AG04450 (cell line): ENCODE data around the gene SORL1-AS1.

Experiments
- CTCF ChIA-PET: fragments of 300-600, 350-600 bp; formaldehyde crosslinking; extraction: SDS; loops from one replicate; lab custom pipeline; 2022; ENCODE audit warnings: antibody characterized with exemption, inconsistent platforms; lab: Charles Lee
- POLR2A ChIA-PET: fragments of 350-600 bp; formaldehyde crosslinking; extraction: SDS; loops from one replicate; lab custom pipeline; 2021; ENCODE audit warnings: antibody characterized with exemption, inconsistent platforms; lab: Yijun Ruan, JAX
- DNase-seq: peaks from one replicate; pipeline ENCODE4 v3.0.0-alpha.2; 2011; ENCODE audit warnings: low read depth, low spot score
- H3K27ac ChIP-seq: one replicate; pipeline ENCODE4 v1.5.1; 2012; ENCODE audit warnings: low read depth, low read length, control low read depth
- H3K27me3 ChIP-seq: one replicate; pipeline ENCODE4 v1.6.0; 2012; ENCODE audit warnings: low read length; ENCODE audit not compliant: control insufficient read depth, insufficient read depth
- H3K4me3 ChIP-seq: 2 replicates; pipeline ENCODE4 v1.5.1; 2011; ENCODE audit warnings: mild to moderate bottlenecking, low read depth, low read length, control low read depth
- H3K9me3 ChIP-seq: 2 replicates; pipeline ENCODE4 v1.5.1; 2012; ENCODE audit warnings: low read length; ENCODE audit not compliant: control insufficient read depth, insufficient read depth
- CTCF ChIP-seq: IDR thresholded peaks from 2 replicates; pipeline ENCODE4 v1.5.1; 2011; ENCODE audit warnings: low read depth, low read length, control low read depth, inconsistent platforms

Gene SORL1-AS1

GRCh38 chr11:121417055-121417551 is 35.7 kb downstream of the SORL1-AS1 start:
- no peak overlapping the region for H3K4me3 ChIP-seq
- POLR2A ChIA-PET: interaction anchor here (0.7 kb wide), 1 partner anchor 10 kb away, joined by 7 read pairs; no protein-coding TSS in a partner anchor
- no peak overlapping the region for H3K27ac ChIP-seq
- H3K27me3 ChIP-seq: peaks cover 6% of the 10 kb centered on the region
- H3K9me3 ChIP-seq: no peaks in the 10 kb centered on the region
- peak; percentile 15 for DNase-seq
- CTCF ChIA-PET: no interaction called here
- no peak for TF ChIP-seq CTCF

GRCh38 chr11:121415856-121416255 is 36.9 kb downstream of the SORL1-AS1 start:
- no peaks in the 10 kb centered on the region for H3K9me3 ChIP-seq
- no peak for DNase-seq
- H3K27ac ChIP-seq: no peak overlapping the region
- peaks cover 6% of the 10 kb centered on the region for H3K27me3 ChIP-seq
- no peak overlapping the region for H3K4me3 ChIP-seq
- ChIA-PET POLR2A (no interaction called here), CTCF (no interaction called here)
- TF ChIP-seq CTCF: no peak

GRCh38 chr11:121414141-121414913 is 38.4 kb downstream of the SORL1-AS1 start:
- ChIA-PET POLR2A (no interaction called here), CTCF (no interaction called here)
- H3K4me3 ChIP-seq: no peak overlapping the region
- H3K27ac ChIP-seq: no peak overlapping the region
- DNase-seq: no peak
- no peaks in the 10 kb centered on the region for H3K9me3 ChIP-seq
- TF ChIP-seq CTCF: no peak
- peaks cover 5% of the 10 kb centered on the region for H3K27me3 ChIP-seq

GRCh38 chr11:121412711-121413415 is 39.9 kb downstream of the SORL1-AS1 start:
- ChIA-PET POLR2A (no interaction called here), CTCF (interaction anchor here (0.5 kb wide), 1 partner anchor 803 kb away, joined by 3 read pairs; no protein-coding TSS in a partner anchor)
- Histone ChIP-seq H3K4me3 (no peak overlapping the region), H3K9me3 (no peaks in the 10 kb centered on the region), H3K27me3 (peaks cover 5% of the 10 kb centered on the region), H3K27ac (no peak overlapping the region)
- no peak for TF ChIP-seq CTCF
- DNase-seq: no peak
